ENCODE results near the gene GFI1B. TPM values are rescaled to one million over a fixed set of nuclear protein-coding genes. Genes with fewer than 3 reads are reported as not detected.

GFI1B gene
- total RNA-seq, result not detected in 2 replicates

DNA sequence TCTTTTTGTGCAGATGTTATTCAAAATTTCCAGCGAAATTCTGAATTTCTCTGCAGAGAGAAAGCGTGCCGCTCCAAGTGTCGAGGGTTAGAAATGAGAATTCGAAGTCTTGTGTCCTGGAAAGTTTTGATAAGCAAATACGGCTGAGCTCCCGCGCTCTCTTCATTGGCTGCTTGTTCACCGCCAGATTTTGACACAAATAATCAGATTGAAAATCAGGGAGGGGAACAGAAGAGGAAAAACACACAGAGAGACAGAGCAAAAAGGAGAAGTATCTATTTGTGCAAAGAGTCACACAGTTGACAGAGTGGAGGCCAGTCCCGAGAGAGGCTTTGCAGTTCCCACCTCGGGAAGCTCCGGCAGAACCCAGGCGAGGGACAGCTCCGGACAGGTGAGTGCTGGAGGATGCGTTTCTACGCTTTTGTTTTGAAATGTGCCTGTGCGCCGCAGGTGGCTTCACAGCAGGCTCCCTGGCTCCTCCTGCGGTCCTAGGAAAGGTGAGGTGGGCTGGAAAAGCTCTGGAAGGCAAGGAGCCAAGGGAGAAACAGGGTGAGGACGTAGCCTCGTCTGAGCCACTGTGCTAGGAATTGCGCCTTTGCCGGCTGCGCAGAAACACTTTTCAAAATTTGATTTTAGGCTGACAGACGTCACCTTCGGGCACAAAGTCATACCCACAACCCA is at the start of gene GFI1B:
TSS of gene GFI1B (plus strand) at position 244 of the 681 bp plus-strand sequence. CDS start 7,985 bp downstream, outside the sequence.

DNA sequence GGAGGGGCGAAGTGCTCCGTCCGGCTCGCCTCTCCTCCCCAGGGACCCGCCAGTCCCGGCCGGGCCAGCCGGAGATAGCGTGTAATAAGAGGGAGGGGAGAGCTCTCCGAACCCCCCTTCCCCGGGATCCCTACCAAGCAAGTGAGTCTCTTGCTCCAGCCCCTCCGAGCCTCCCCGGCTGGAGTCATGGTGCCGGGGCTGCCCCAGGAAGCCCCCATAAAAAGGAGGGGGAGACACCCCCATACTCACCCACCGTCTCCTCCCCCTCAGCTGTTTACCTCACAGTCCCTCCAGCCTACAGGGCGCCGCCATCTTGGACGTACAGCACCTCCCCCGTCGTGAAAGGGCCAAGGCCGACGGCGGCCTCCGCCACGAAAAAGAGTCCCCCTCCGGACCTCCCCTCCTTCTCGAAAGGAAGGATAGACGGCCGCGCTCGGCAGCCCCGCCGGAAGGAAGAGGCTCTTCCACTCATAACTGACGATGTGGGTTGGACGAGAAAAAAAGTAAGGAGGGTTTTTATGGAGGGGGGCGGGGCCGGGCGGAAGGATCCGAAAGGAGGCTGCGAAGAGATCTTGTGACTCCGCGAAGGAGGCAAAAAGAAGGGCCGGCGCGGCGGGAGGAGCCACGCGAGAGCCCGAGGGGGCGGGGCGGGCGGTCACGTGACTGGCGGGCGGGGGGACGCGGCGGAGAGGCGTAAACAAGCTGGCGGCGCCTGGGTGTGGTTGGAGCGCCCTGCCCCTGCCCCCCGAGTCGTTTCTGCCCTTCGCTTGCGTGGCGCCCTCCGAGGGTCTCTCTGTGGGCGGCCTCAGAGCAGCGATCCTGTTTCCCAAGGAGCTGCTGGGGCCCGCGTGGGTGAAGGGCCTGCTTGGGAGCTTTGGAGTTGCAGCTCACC is 34.0 kb upstream of the GFI1B start, which contains the start of gene TSC1:
TSS of gene TSC1 (minus strand) at position 323 of the 892 bp plus-strand sequence. CDS start 15,744 bp downstream, outside the sequence.

DNA sequence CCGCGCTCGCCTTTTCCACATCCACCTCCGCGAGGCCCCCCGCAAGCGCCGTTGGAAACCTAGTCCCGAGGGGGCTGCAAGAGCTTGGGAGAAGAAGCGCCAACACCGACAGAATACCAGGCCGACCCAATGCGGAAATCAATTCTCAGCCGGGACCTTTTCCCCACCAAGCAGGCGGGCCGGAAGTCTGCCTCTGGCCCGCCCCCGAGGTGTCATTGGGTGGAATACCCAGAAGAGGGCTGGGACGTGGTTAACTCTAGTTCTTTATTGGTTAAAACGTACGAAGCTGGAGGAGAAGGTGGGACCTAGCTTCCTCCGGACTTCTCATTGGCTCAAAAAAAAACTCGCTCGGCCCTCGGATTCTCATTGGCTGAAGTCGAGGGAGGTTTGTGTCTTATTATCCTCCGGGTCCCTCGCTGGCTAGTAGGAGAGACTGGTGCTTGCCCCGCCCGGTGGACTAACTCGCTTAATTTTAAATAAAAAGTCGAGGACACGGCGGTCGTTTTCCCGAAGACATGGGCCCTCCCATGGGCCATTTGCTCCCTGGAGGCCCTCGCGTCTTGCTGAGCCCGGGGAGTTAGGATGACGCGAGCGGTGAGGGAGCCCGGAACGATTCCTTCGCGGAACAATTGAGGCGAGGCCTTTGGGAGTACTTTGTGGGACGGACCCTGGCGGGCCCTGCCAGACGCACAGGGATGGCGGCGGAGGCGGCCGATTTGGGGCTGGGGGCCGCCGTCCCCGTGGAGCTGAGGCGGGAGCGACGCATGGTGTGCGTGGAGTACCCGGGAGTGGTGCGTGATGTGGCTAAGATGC is 52.0 kb downstream of the GFI1B start, which contains the start of gene GTF3C5:
TSS of gene GTF3C5 (plus strand) at position 681 of the 813 bp plus-strand sequence. CDS start at position 696, 15 bp downstream.

Small RNA genes lying within 50 kb of the gene (small RNA-seq; reads per million reads assigned to genes)
- gene AL593851.1 (not detected), gene MIR548AW (not detected), gene RNU7-21P (not detected)

Other genes with a start within 250 kb of the GFI1B start
- gene AK8, start 100.4 kb upstream of the GFI1B start, total RNA-seq, result 0.13 TPM in 1 of 2 replicates, not detected in the other
- 2.0 TPM in 2 replicates for gene SPACA9, start 99.8 kb upstream of the GFI1B start, total RNA-seq
- 44.8 and 46.7 TPM in 2 replicates for gene TSC1, start 34.1 kb upstream of the GFI1B start, total RNA-seq
- 44.3 and 57.2 TPM in 2 replicates for gene GTF3C5, start 52.3 kb downstream of the GFI1B start, total RNA-seq
- gene CEL, start 83.3 kb downstream of the GFI1B start, total RNA-seq, result 0.14 and 0.53 TPM in 2 replicates
- 32.0 and 35.2 TPM in 2 replicates for gene RALGDS, start 142.5 kb downstream of the GFI1B start, total RNA-seq
- 12.5 and 14.1 TPM in 2 replicates for gene GBGT1, start 185.2 kb downstream of the GFI1B start, total RNA-seq
- not detected in 2 replicates for gene OBP2B, start 230.6 kb downstream of the GFI1B start, total RNA-seq

All from thoracic aorta endothelial cell (primary cell).